CD14-positive monocyte (primary cell): ENCODE data around the gene GRAP. TPM values are rescaled to one million over a fixed set of nuclear protein-coding genes. Genes with fewer than 3 reads are reported as not detected.

Source experiments
- DNase-seq, 3 donors: peaks; one replicate each; pipeline ENCODE4 v3.0.0-alpha.2; 2011 to 2022
- H2AFZ ChIP-seq: 2 replicates; pipeline ENCODE4 v1.6.0; 2012; ENCODE audit warnings: mild to moderate bottlenecking, low read depth, low read length, inconsistent platforms; ENCODE audit not compliant: insufficient read depth, poor library complexity, severe bottlenecking
- H3K27ac ChIP-seq, 2 donors: 1 replicate in 1 of 2; 2 replicates in 1 of 2; pipeline ENCODE4 v1.5.1; 2012 to 2013; ENCODE audit warnings: low read length in 2 of 2, control low read depth in 1 of 2, inconsistent platforms in 1 of 2, low read depth in 1 of 2, mild to moderate bottlenecking in 1 of 2
- H3K27me3 ChIP-seq, 2 donors: one replicate each; pipeline versions ENCODE4 v1.6.0 to v1.6.1; 2011 to 2013; ENCODE audit warnings: low read length in 2 of 2; ENCODE audit not compliant: control insufficient read depth in 2 of 2, insufficient read depth in 2 of 2
- H3K36me3 ChIP-seq, 2 donors: replicated peaks in 1 of 2; 1 replicate in 1 of 2; 2 replicates in 1 of 2; pipeline versions ENCODE4 v1.5.1 to v1.6.1; 2012 to 2013; ENCODE audit warnings: low read length in 2 of 2, control low read depth in 1 of 2, inconsistent platforms in 1 of 2, mild to moderate bottlenecking in 1 of 2; ENCODE audit not compliant: insufficient read depth in 2 of 2, control insufficient read depth in 1 of 2
- H3K4me1 ChIP-seq, 2 donors: 1 replicate in 1 of 2; 2 replicates in 1 of 2; pipeline versions ENCODE4 v1.5.1 to v1.6.1; 2012 to 2013; ENCODE audit warnings: low read length in 2 of 2, control low read depth in 1 of 2, inconsistent platforms in 1 of 2, mild to moderate bottlenecking in 1 of 2, moderate library complexity in 1 of 2; ENCODE audit not compliant: insufficient read depth in 2 of 2, control insufficient read depth in 1 of 2
- H3K4me2 ChIP-seq: replicated peaks from 2 replicates; pipeline ENCODE3; 2012; ENCODE audit warnings: low read length, moderate library complexity, mild to moderate bottlenecking; ENCODE audit not compliant: poor library complexity, severe bottlenecking; ENCODE audit errors: extremely low read depth
- H3K4me3 ChIP-seq, 3 experiments: fragments of 200-600 bp in 1 of 3; sonication (generic) in 1 of 3; replicated peaks in 1 of 3; 1 replicate in 2 of 3; 2 replicates in 1 of 3; pipeline ENCODE4 v1.5.1; 2011 to 2013; ENCODE audit warnings: low read length in 3 of 3, mild to moderate bottlenecking in 3 of 3, control low read depth in 2 of 3, low read depth in 2 of 3, inconsistent platforms in 1 of 3, moderate library complexity in 1 of 3
- H3K79me2 ChIP-seq: 2 replicates; pipeline ENCODE4 v1.6.0; 2012; ENCODE audit warnings: mild to moderate bottlenecking, control low read depth, inconsistent platforms, low read length, moderate library complexity; ENCODE audit not compliant: insufficient read depth
- H3K9ac ChIP-seq: 2 replicates; pipeline ENCODE4 v1.6.0; 2017; ENCODE audit warnings: low read length, mild to moderate bottlenecking; ENCODE audit not compliant: insufficient read depth, poor library complexity, severe bottlenecking
- H3K9me3 ChIP-seq, 2 donors: replicated peaks in 1 of 2; 1 replicate in 1 of 2; 2 replicates in 1 of 2; pipeline versions ENCODE4 v1.5.1 to v1.6.1; 2012 to 2013; ENCODE audit warnings: low read length in 2 of 2, control low read depth in 1 of 2; ENCODE audit not compliant: control insufficient read depth in 1 of 2, insufficient read depth in 1 of 2
- H4K20me1 ChIP-seq: 2 replicates; pipeline ENCODE4 v1.6.0; 2012; ENCODE audit warnings: mild to moderate bottlenecking, low read length, control low read depth, moderate library complexity; ENCODE audit not compliant: insufficient read depth
- H3K27ac Mint-ChIP-seq, 7 donors: one replicate each; pipeline ENCODE4 v1.8.0; 2020; ENCODE audit warnings: mild to moderate bottlenecking in 7 of 7, mixed read lengths in 7 of 7, moderate library complexity in 6 of 7, inconsistent platforms in 2 of 7
- H3K27me3 Mint-ChIP-seq, 3 donors: one replicate each; pipeline ENCODE4 v1.8.0; 2021 to 2022; ENCODE audit warnings: low read depth in 3 of 3, mild to moderate bottlenecking in 3 of 3, mixed read lengths in 3 of 3, moderate library complexity in 3 of 3, inconsistent platforms in 1 of 3
- H3K36me3 Mint-ChIP-seq, 2 donors: one replicate each; pipeline ENCODE4 v1.8.0; 2020; ENCODE audit warnings: mixed read lengths in 2 of 2, inconsistent platforms in 1 of 2, mild to moderate bottlenecking in 1 of 2
- H3K4me1 Mint-ChIP-seq: one replicate; pipeline ENCODE4 v1.8.0; 2020; ENCODE audit warnings: mild to moderate bottlenecking, mixed read lengths
- H3K4me3 Mint-ChIP-seq, 2 donors: one replicate each; pipeline ENCODE4 v1.8.0; 2020; ENCODE audit warnings: mild to moderate bottlenecking in 2 of 2, mixed read lengths in 2 of 2, moderate library complexity in 1 of 2
- H3K9me3 Mint-ChIP-seq, 7 donors: one replicate each; pipeline ENCODE4 v1.8.0; 2020 to 2022; ENCODE audit warnings: mixed read lengths in 7 of 7, mild to moderate bottlenecking in 6 of 7, moderate library complexity in 6 of 7, inconsistent platforms in 2 of 7
- WGBS: methylation state at CpG from one replicate; pipeline ENCODE4 v1.1.5; 2013; ENCODE audit warnings: missing lambda C conversion rate; ENCODE audit not compliant: insufficient coverage; 5-methylcytosine and 5-hydroxymethylcytosine counted together
- intact Hi-C, 2 donors: fragments of 100-400 bp; cut with micrococcal nuclease; formaldehyde crosslinking; loops; one replicate each; pipeline versions ENCODE4 v1.15.0 to v1.15.1; 2023
- polyA plus RNA-seq, 3 donors: library from polyadenylated mRNA; depleted of rRNA in 1 of 3; unstranded in 2 of 3; stranded (reverse) in 1 of 3; fragments of 300-500 nt in 2 of 3; fragments of >200 nt in 1 of 3; fragmentation: Illumina TruSeq in 2 of 3; gene quantifications; 1 replicate in 2 of 3; 2 replicates in 1 of 3; pipeline ENCODE4 v1.2.3, GENCODE V29; 2012 to 2021
- TF ChIP-seq, protein P1 (sequence below): fragments of 200-600 bp; IDR thresholded peaks from one replicate; pipeline ENCODE4 v1.8.0; 2022; ENCODE audit warnings: antibody characterized with exemption, mild to moderate bottlenecking

Gene GRAP
- polyA plus RNA-seq, 3 donors = 3.9 to 5.9 (median 4.5) TPM

DNA sequence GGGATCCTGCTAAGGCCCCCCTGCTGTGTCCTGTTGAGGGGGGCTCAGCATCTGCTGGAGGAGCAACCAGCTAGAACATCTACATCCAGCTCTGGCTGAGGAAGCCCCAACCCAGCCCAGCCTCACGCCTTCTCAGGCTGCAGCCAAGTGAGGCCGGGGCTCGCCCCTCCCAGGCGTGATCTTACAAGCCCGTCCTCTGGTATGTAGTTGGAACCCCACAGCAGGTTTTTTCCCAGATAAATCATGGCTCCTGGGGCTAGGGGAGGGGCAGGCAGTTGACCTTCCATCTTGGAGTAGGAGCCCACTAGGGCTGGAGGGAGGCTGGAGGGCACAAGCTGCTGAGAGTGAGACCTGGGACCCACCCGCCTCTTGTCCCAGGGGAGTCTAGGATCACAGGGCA, 46.8 kb downstream of the GRAP start:
- Histone ChIP-seq H3K27me3 (peaks cover 0 to 26% of the 10 kb centered on the region in 2 donors), H3K79me2 (no peaks in the 10 kb centered on the region), H4K20me1 (no peaks in the 10 kb centered on the region), H3K9ac (no peak overlapping the region), H3K27ac (no peak overlapping the region), H3K4me2 (no peak overlapping the region), H3K4me1 (peaks cover 3 to 21% of the 10 kb centered on the region in 2 donors), H3K9me3 (no peaks in the 10 kb centered on the region), H3K4me3 (no peak overlapping the region), H3K36me3 (no peaks in the 10 kb centered on the region), H2AFZ (no peak overlapping the region)
- 96% methylated on average over 6 of the region's 6 CpGs for WGBS
- no peak overlapping the region for H3K27ac Mint-ChIP-seq
- peaks cover 19 to 45% (median 37%) of the 10 kb centered on the region in 3 donors for H3K27me3 Mint-ChIP-seq
- peaks cover 0 to 3% of the 10 kb centered on the region in 2 donors for H3K36me3 Mint-ChIP-seq
- intact Hi-C loops = loop anchor here in 1 of 2 donors (10.0 kb wide), 1 partner anchor 45 kb away; the partner anchor contains the start of gene SLC5A10
- no peak overlapping the region for H3K4me3 Mint-ChIP-seq
- peaks cover 4 to 14% (median 11%) of the 10 kb centered on the region in 7 donors for H3K9me3 Mint-ChIP-seq
- TF ChIP-seq, protein P1, sequence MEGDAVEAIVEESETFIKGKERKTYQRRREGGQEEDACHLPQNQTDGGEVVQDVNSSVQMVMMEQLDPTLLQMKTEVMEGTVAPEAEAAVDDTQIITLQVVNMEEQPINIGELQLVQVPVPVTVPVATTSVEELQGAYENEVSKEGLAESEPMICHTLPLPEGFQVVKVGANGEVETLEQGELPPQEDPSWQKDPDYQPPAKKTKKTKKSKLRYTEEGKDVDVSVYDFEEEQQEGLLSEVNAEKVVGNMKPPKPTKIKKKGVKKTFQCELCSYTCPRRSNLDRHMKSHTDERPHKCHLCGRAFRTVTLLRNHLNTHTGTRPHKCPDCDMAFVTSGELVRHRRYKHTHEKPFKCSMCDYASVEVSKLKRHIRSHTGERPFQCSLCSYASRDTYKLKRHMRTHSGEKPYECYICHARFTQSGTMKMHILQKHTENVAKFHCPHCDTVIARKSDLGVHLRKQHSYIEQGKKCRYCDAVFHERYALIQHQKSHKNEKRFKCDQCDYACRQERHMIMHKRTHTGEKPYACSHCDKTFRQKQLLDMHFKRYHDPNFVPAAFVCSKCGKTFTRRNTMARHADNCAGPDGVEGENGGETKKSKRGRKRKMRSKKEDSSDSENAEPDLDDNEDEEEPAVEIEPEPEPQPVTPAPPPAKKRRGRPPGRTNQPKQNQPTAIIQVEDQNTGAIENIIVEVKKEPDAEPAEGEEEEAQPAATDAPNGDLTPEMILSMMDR = no peak
- peaks cover 11% of the 10 kb centered on the region for H3K4me1 Mint-ChIP-seq
- no peak for DNase-seq

DNA sequence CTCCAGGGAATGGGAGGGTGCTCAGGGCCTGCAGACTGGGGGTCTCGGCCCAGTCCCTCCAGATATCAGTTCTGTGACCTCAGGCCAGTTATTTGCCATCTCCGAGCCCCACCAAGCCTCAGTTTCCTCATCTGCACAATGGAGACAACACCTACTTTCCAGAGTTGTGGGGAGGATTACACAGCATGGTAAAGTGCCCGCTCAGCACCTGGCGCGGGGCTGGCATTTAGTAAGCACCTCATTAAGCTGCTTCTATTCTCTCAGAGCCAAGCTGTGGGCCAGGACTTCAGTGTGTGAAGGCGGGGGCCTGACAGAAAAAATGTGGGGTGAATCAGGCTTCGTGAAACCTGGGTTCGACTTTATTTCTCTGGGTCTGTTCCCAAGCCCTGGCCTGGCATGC, 47.4 kb downstream of the GRAP start:
- Mint-ChIP-seq H3K4me1 (peaks cover 8% of the 10 kb centered on the region), H3K36me3 (peaks cover 0 to 3% of the 10 kb centered on the region in 2 donors), H3K27ac (no peak overlapping the region), H3K9me3 (peaks cover 4 to 16% (median 13%) of the 10 kb centered on the region in 7 donors), H3K27me3 (peaks cover 19 to 43% (median 35%) of the 10 kb centered on the region in 3 donors), H3K4me3 (no peak overlapping the region)
- H3K4me2 ChIP-seq = no peak overlapping the region
- H4K20me1 ChIP-seq = no peaks in the 10 kb centered on the region
- H3K36me3 ChIP-seq = no peaks in the 10 kb centered on the region
- H3K9ac ChIP-seq = no peak overlapping the region
- no peak for DNase-seq
- H3K27me3 ChIP-seq = peaks cover 0 to 25% of the 10 kb centered on the region in 2 donors
- TF ChIP-seq, protein P1 = no peak
- no peak overlapping the region for H3K27ac ChIP-seq
- H2AFZ ChIP-seq = no peak overlapping the region
- H3K79me2 ChIP-seq = no peaks in the 10 kb centered on the region
- H3K9me3 ChIP-seq = no peaks in the 10 kb centered on the region
- H3K4me3 ChIP-seq = no peak overlapping the region
- intact Hi-C loops = no loop called here
- 94% methylated on average over 4 of the region's 8 CpGs for WGBS
- H3K4me1 ChIP-seq = peaks cover 0 to 18% of the 10 kb centered on the region in 2 donors
